ENCODE measurements around the gene PIF1. TPM values are rescaled to one million over a fixed set of nuclear protein-coding genes. Genes with fewer than 3 reads are reported as not detected.

PIF1 gene
- total RNA-seq: 1 to 10 TPM in 1 of 2 donors, under 1 TPM in 1; 0.65 to 2.8 TPM
- 1 to 10 TPM in 1 of 2 donors, under 1 TPM in 1; 0.50 to 4.2 TPM for polyA plus RNA-seq
- long read RNA-seq, donor 1, partial matches to known transcripts: 3 of 4 reads
- long read RNA-seq, donor 1, other reads (novel, unspliced or antisense): 1 of 4 reads
- long read RNA-seq, donor 2: 0 reads

GRCh38 chr15:64825431-64826294, at the start of gene PIF1:
TSS of gene PIF1 (minus strand) at chr15:64825647. CDS start at chr15:64824335, 1,312 bp downstream.
- no peaks in the 10 kb centered on the region for H3K36me3 ChIP-seq (ENCODE audit: control insufficient read depth in 1 of 2, insufficient read depth in 2 of 2, low read length in 1 of 2)
- H3K9me3 ChIP-seq (ENCODE audit: control insufficient read depth, low read length): no peaks in the 10 kb centered on the region
- WGBS, 2 donors: 3 to 4% methylated on average over 35 of the region's 35 CpGs
- no peaks in the 10 kb centered on the region for H3K27me3 ChIP-seq (ENCODE audit: control insufficient read depth in 1 of 2, insufficient read depth in 2 of 2, low read length in 1 of 2)
- H3K27ac ChIP-seq (ENCODE audit: low read depth in 1 of 2, low read length in 2 of 2): no peak within 1 kb of the TSS
- H3K4me3 ChIP-seq (ENCODE audit: low read length in 2 of 2): peak within 1 kb of the TSS in 1 of 2 donors; percentile 49
- intact Hi-C loops (cut with DNase I): no loop called here
- DNase-seq: peak; percentile 91 to 93
- H3K4me1 ChIP-seq (ENCODE audit: control insufficient read depth in 1 of 2, insufficient read depth in 2 of 2, low read length in 2 of 2): no peaks in the 10 kb centered on the region
- peak; percentile 97 for ATAC-seq (ENCODE audit: low FRiP score)

DNA sequence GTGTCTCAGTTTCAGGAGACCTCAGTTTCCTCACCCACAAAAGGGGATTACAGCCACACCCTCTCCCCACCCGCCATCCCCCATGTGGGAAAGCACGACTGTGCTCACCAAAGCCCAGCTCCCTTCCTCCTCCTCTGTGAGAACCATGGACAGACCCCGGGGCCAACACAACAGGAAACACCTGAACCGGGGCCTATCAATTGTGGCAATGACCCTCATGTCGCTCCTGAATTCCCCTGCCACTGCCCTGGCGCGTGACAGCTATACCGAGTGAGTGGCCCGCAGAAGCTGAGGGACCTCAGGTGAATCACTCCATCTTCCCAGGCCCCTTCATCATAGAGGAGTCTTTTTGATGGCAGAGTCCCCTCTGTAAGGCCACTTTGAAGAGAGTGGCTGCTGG, 44.9 kb upstream of the PIF1 start:
- no peak overlapping the region for H3K27ac ChIP-seq (ENCODE audit: low read depth in 1 of 2, low read length in 2 of 2)
- H3K4me1 ChIP-seq (ENCODE audit: control insufficient read depth in 1 of 2, insufficient read depth in 2 of 2, low read length in 2 of 2): no peaks in the 10 kb centered on the region
- no peak for DNase-seq
- intact Hi-C loops (cut with DNase I): no loop called here
- no peak overlapping the region for H3K4me3 ChIP-seq (ENCODE audit: low read length in 2 of 2)
- no peaks in the 10 kb centered on the region for H3K36me3 ChIP-seq (ENCODE audit: control insufficient read depth in 1 of 2, insufficient read depth in 2 of 2, low read length in 1 of 2)
- no peaks in the 10 kb centered on the region for H3K9me3 ChIP-seq (ENCODE audit: control insufficient read depth, low read length)
- ATAC-seq (ENCODE audit: low FRiP score): no peak
- WGBS, 2 donors: 87 to 92% methylated on average over 9 of the region's 9 CpGs
- H3K27me3 ChIP-seq (ENCODE audit: control insufficient read depth in 1 of 2, insufficient read depth in 2 of 2, low read length in 1 of 2): no peaks in the 10 kb centered on the region

GRCh38 chr15:64869501-64869900, 44.1 kb upstream of the PIF1 start:
- Histone ChIP-seq H3K36me3 (ENCODE audit: control insufficient read depth in 1 of 2, insufficient read depth in 2 of 2, low read length in 1 of 2) (no peaks in the 10 kb centered on the region), H3K9me3 (ENCODE audit: control insufficient read depth, low read length) (no peaks in the 10 kb centered on the region), H3K4me1 (ENCODE audit: control insufficient read depth in 1 of 2, insufficient read depth in 2 of 2, low read length in 2 of 2) (no peaks in the 10 kb centered on the region), H3K27me3 (ENCODE audit: control insufficient read depth in 1 of 2, insufficient read depth in 2 of 2, low read length in 1 of 2) (no peaks in the 10 kb centered on the region), H3K4me3 (ENCODE audit: low read length in 2 of 2) (no peak overlapping the region), H3K27ac (ENCODE audit: low read depth in 1 of 2, low read length in 2 of 2) (no peak overlapping the region)
- no peak for ATAC-seq (ENCODE audit: low FRiP score)
- DNase-seq: no peak
- intact Hi-C loops (cut with DNase I): no loop called here

DNA sequence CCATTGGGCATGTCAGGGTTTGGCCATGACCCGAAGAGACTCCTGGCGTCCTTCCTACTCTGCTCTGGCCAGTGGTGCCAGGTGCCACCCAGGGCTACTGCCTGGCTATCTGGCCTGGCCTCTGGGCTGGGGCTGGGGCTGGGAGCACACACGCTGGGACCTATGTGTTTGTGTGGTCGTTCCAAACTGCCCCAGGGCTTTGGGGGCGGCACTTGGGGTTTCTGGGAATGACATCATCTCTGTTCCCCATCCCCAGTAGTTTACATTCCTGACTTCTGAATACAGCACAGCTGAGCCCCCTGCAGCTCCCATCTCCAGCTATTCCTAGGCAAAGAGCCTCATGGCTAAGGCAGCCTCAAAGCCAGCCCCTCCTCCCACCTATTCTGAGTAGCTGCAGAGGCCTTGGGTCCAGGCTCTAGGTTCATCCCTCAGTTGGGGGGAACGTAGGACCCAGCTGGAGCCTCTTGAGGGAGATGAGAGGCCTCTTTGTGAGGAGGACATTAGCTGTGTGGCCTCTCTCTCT, 40.6 kb upstream of the PIF1 start:
- Histone ChIP-seq H3K27me3 (ENCODE audit: control insufficient read depth in 1 of 2, insufficient read depth in 2 of 2, low read length in 1 of 2) (no peaks in the 10 kb centered on the region), H3K9me3 (ENCODE audit: control insufficient read depth, low read length) (no peaks in the 10 kb centered on the region), H3K4me3 (ENCODE audit: low read length in 2 of 2) (no peak overlapping the region), H3K4me1 (ENCODE audit: control insufficient read depth in 1 of 2, insufficient read depth in 2 of 2, low read length in 2 of 2) (no peaks in the 10 kb centered on the region), H3K27ac (ENCODE audit: low read depth in 1 of 2, low read length in 2 of 2) (no peak overlapping the region), H3K36me3 (ENCODE audit: control insufficient read depth in 1 of 2, insufficient read depth in 2 of 2, low read length in 1 of 2) (no peaks in the 10 kb centered on the region)
- intact Hi-C loops (cut with DNase I): no loop called here
- peak in 1 of 2 donors; percentile 32 for DNase-seq
- 58% methylated on average over 6 of the region's 6 CpGs for WGBS, 2 donors
- no peak for ATAC-seq (ENCODE audit: low FRiP score)

DNA sequence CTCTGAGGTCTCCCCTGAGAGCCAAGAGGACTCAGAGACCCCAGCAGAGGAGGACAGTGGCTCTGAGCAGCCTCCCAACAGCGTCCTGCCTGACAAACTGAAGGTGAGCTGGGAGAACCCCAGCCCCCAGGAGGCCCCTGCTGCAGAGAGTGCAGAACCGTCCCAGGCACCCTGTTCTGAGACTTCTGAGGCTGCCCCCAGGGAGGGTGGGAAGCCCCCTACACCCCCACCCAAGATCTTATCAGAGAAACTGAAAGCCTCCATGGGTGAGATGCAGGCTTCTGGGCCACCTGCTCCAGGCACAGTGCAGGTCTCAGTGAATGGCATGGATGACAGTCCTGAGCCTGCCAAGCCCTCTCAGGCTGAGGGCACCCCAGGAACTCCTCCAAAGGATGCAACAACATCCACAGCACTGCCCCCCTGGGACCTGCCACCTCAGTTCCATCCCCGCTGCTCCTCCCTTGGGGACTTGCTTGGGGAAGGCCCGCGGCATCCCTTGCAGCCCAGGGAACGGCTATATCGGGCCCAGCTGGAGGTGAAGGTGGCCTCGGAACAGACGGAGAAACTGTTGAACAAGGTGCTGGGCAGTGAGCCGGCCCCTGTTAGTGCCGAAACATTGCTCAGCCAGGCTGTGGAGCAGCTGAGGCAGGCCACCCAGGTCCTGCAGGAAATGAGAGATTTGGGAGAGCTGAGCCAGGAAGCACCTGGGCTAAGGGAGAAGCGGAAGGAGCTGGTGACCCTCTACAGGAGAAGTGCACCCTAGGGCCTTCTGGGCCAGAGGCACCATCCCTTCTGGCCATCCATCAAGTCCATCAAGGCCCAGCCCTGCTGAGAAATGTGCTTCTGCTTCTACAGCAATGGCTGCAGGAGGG, 39.9 kb upstream of the PIF1 start:
- no peaks in the 10 kb centered on the region for H3K27me3 ChIP-seq (ENCODE audit: control insufficient read depth in 1 of 2, insufficient read depth in 2 of 2, low read length in 1 of 2)
- intact Hi-C loops (cut with DNase I): no loop called here
- no peak overlapping the region for H3K27ac ChIP-seq (ENCODE audit: low read depth in 1 of 2, low read length in 2 of 2)
- H3K4me3 ChIP-seq (ENCODE audit: low read length in 2 of 2): no peak overlapping the region
- H3K9me3 ChIP-seq (ENCODE audit: control insufficient read depth, low read length): no peaks in the 10 kb centered on the region
- no peaks in the 10 kb centered on the region for H3K36me3 ChIP-seq (ENCODE audit: control insufficient read depth in 1 of 2, insufficient read depth in 2 of 2, low read length in 1 of 2)
- DNase-seq (peak in 1 of 2 donors; percentile 41), ATAC-seq (ENCODE audit: low FRiP score) (no peak)
- no peaks in the 10 kb centered on the region for H3K4me1 ChIP-seq (ENCODE audit: control insufficient read depth in 1 of 2, insufficient read depth in 2 of 2, low read length in 2 of 2)
- 92 to 93% methylated on average over 12 of the region's 12 CpGs for WGBS, 2 donors

- Histone ChIP-seq H3K4me1 (ENCODE audit: control insufficient read depth in 1 of 2, insufficient read depth in 2 of 2, low read length in 2 of 2) (no peaks in the 10 kb centered on the region), H3K9me3 (ENCODE audit: control insufficient read depth, low read length) (no peaks in the 10 kb centered on the region), H3K4me3 (ENCODE audit: low read length in 2 of 2) (no peak overlapping the region), H3K27ac (ENCODE audit: low read depth in 1 of 2, low read length in 2 of 2) (no peak overlapping the region), H3K36me3 (ENCODE audit: control insufficient read depth in 1 of 2, insufficient read depth in 2 of 2, low read length in 1 of 2) (no peaks in the 10 kb centered on the region), H3K27me3 (ENCODE audit: control insufficient read depth in 1 of 2, insufficient read depth in 2 of 2, low read length in 1 of 2) (no peaks in the 10 kb centered on the region)
- DNase-seq: peak in 1 of 2 donors; percentile 30
- 60 to 78% methylated on average over 1 of the region's 1 CpG for WGBS, 2 donors
- ATAC-seq (ENCODE audit: low FRiP score): no peak
- intact Hi-C loops (cut with DNase I): no loop called here
Observed at GRCh38 chr15:64864068-64864467, 38.6 kb upstream of the PIF1 start.

DNA sequence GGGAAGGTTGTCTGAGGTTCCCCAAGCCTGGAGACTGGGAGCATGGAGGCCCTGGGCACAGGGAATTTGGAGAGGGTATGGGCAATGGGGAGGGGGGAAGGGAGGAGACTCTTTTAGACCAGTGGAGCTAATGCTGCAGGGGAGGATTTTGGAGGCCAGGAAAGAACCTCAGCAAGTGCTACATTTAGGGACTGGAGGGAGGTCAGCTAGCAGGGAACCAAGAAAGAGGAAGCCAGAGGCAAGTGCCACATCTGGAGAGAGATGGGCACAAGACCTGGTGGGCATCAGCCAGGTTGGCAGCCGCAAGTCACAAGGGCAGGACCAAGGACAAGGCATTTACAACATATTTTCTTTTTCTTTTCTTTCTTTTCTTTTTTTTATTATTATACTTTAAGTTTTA, 37.0 kb upstream of the PIF1 start:
- H3K4me1 ChIP-seq (ENCODE audit: control insufficient read depth in 1 of 2, insufficient read depth in 2 of 2, low read length in 2 of 2): no peaks in the 10 kb centered on the region

GRCh38 chr15:64861960-64862359, 36.5 kb upstream of the PIF1 start:
- H3K4me1 ChIP-seq (ENCODE audit: control insufficient read depth in 1 of 2, insufficient read depth in 2 of 2, low read length in 2 of 2): peaks cover 0 to 3% of the 10 kb centered on the region in 2 donors
- ATAC-seq (ENCODE audit: low FRiP score) (no peak), DNase-seq (peak in 1 of 2 donors; percentile 17)
- intact Hi-C loops (cut with DNase I): no loop called here
- WGBS, 2 donors: 93% methylated on average over 4 of the region's 4 CpGs
- H3K9me3 ChIP-seq (ENCODE audit: control insufficient read depth, low read length): no peaks in the 10 kb centered on the region
- H3K36me3 ChIP-seq (ENCODE audit: control insufficient read depth in 1 of 2, insufficient read depth in 2 of 2, low read length in 1 of 2): no peaks in the 10 kb centered on the region
- H3K27ac ChIP-seq (ENCODE audit: low read depth in 1 of 2, low read length in 2 of 2): no peak overlapping the region
- no peak overlapping the region for H3K4me3 ChIP-seq (ENCODE audit: low read length in 2 of 2)
- no peaks in the 10 kb centered on the region for H3K27me3 ChIP-seq (ENCODE audit: control insufficient read depth in 1 of 2, insufficient read depth in 2 of 2, low read length in 1 of 2)

More for the DNA sequence above, 37.0 kb upstream of the PIF1 start:
- no peak overlapping the region for H3K4me3 ChIP-seq (ENCODE audit: low read length in 2 of 2)
- no peak for ATAC-seq (ENCODE audit: low FRiP score)
- no peaks in the 10 kb centered on the region for H3K36me3 ChIP-seq (ENCODE audit: control insufficient read depth in 1 of 2, insufficient read depth in 2 of 2, low read length in 1 of 2)
- 93 to 98% methylated on average over 1 of the region's 1 CpG for WGBS, 2 donors
- H3K27me3 ChIP-seq (ENCODE audit: control insufficient read depth in 1 of 2, insufficient read depth in 2 of 2, low read length in 1 of 2): no peaks in the 10 kb centered on the region
- no peaks in the 10 kb centered on the region for H3K9me3 ChIP-seq (ENCODE audit: control insufficient read depth, low read length)
- DNase-seq: peak in 1 of 2 donors; percentile 28
- no peak overlapping the region for H3K27ac ChIP-seq (ENCODE audit: low read depth in 1 of 2, low read length in 2 of 2)
- intact Hi-C loops (cut with DNase I): no loop called here

Data from aorta (tissue), 5 donors.